ENCODE data around the gene RFNG. TPM values are rescaled to one million over a fixed set of nuclear protein-coding genes. Genes with fewer than 3 reads are reported as not detected.

The RFNG gene
- total RNA-seq, 4 donors from 2014 or later = 36.0 to 49.0 (median 38.3) TPM

DNA sequence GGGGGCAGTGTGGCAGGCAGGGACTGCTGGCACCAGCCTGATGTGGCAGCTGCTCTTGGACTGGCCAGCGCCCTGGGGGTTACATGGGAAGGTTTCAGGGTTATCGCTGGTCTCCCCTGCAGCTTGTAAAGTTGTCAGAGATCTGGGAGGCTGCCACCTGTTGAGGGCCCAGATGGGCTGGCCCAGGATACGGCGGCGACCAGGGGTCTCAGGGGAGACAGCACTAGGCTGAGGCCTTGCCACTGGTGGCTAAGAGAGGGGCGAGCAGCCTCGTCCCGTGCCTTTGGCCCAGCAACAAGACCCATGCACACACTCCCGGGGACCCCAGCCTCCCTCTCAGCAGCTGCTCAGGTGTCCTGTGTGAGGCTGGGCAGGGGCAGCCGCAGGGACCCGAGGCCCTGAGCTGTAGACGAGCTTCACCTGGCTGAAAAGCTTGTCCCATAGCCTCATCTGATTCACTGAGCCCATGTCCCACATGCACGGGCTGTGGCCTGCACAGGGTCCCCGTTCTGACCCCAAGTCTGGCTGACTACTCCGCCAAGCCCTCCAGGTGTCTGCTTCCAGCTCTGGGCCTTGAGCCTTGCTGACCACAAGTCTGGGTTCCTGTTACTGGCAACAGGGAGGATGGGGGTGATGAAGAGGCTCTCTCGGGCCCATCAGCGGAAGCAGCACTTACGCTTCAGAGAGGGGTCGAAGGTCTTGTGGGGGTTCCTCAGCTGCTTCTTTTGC lies 7.8 kb upstream of the RFNG start:
- no peak for DNase-seq
- Histone ChIP-seq H3K27ac (no peak overlapping the region), H3K36me3 (peaks cover 55 to 71% of the 10 kb centered on the region in 2 donors), H3K4me1 (peaks cover 5 to 11% of the 10 kb centered on the region in 2 donors), H3K4me3 (replicated peaks in 1 of 3) (no peak overlapping the region), H3K9me3 (no peaks in the 10 kb centered on the region), H3K27me3 (no peaks in the 10 kb centered on the region)
- no peak for TF ChIP-seq POLR2A (IDR thresholded peaks at IDR 0.05)
- TF ChIP-seq, protein P1, sequence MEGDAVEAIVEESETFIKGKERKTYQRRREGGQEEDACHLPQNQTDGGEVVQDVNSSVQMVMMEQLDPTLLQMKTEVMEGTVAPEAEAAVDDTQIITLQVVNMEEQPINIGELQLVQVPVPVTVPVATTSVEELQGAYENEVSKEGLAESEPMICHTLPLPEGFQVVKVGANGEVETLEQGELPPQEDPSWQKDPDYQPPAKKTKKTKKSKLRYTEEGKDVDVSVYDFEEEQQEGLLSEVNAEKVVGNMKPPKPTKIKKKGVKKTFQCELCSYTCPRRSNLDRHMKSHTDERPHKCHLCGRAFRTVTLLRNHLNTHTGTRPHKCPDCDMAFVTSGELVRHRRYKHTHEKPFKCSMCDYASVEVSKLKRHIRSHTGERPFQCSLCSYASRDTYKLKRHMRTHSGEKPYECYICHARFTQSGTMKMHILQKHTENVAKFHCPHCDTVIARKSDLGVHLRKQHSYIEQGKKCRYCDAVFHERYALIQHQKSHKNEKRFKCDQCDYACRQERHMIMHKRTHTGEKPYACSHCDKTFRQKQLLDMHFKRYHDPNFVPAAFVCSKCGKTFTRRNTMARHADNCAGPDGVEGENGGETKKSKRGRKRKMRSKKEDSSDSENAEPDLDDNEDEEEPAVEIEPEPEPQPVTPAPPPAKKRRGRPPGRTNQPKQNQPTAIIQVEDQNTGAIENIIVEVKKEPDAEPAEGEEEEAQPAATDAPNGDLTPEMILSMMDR (IDR thresholded peaks at IDR 0.05) = no peak
- intact Hi-C loops (cut with DNase I) = no loop called here
- 87 to 100% methylated on average over 4 to 16 of the region's 19 CpGs for WGBS, 2 donors

DNA sequence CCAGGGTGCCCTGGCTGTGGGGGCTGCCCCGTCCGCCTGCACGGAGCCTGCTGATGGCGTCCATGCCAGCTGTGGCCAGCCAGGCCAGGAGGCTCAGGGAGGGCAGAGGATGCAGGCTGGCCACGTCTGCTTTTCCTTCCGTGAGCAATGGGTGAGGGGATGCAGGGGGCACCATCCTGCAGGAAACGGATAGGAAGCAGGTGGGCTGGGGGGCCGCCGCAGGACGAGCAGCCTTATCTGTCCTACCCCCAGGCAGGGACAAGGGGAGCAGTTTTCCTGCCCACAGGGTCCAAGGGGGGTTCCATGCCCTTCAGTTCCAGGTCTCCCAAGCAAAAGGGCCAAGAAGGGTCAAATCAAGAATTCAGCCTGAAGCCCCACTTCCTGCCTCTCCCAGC lies 7.2 kb upstream of the RFNG start:
- Histone ChIP-seq H3K27me3 (no peaks in the 10 kb centered on the region), H3K27ac (no peak overlapping the region), H3K36me3 (peaks cover 59 to 72% of the 10 kb centered on the region in 2 donors), H3K4me3 (replicated peaks in 1 of 3) (no peak overlapping the region), H3K9me3 (no peaks in the 10 kb centered on the region), H3K4me1 (peaks cover 0 to 5% of the 10 kb centered on the region in 2 donors)
- DNase-seq = no peak
- intact Hi-C loops (cut with DNase I) = no loop called here
- WGBS, 2 donors = 81 to 94% methylated on average over 10 of the region's 10 CpGs
- no peak for TF ChIP-seq POLR2A (IDR thresholded peaks at IDR 0.05)
- TF ChIP-seq, protein P1 (IDR thresholded peaks at IDR 0.05) = no peak

DNA sequence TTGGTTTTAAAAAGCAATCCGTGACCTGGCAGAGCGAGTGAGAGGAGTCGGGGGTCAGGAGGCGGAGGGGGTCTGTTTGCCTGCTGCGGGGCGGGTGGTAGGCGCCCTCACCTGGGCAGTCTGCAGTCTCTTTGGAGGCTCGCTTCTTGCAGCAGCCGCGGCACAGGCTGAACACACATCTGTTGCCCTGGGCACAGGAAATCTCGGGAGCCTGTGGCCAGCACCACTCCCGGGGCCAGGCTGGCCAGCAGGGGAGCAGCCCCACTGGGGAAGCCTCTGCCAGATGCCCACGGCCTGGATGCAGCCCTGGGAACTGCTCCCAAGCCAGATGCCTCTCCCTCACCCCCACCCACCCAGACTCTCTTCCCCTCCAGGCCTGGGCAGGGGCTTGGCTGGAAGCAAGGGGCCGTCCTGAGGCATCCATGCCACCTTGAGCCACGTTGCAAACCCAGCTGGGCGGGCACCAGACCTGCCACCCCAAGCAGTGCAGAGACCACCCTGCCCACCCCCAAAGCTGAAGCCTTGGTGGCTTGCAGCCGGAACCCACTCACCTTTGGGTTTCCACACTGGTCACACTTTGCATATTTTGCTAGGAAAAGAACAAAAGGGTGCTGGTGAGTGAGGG lies 6.7 kb upstream of the RFNG start:
- peaks cover 0 to 2% of the 10 kb centered on the region in 2 donors for H3K4me1 ChIP-seq
- H3K4me3 ChIP-seq (replicated peaks in 1 of 3) = no peak overlapping the region
- no peaks in the 10 kb centered on the region for H3K27me3 ChIP-seq
- peaks cover 59 to 67% of the 10 kb centered on the region in 2 donors for H3K36me3 ChIP-seq
- WGBS, 2 donors = 84 to 87% methylated on average over 14 to 17 of the region's 17 CpGs
- DNase-seq = no peak
- TF ChIP-seq, protein P1 (IDR thresholded peaks at IDR 0.05) = no peak
- TF ChIP-seq POLR2A (IDR thresholded peaks at IDR 0.05) = no peak
- H3K27ac ChIP-seq = no peak overlapping the region
- intact Hi-C loops (cut with DNase I) = no loop called here
- no peaks in the 10 kb centered on the region for H3K9me3 ChIP-seq

DNA sequence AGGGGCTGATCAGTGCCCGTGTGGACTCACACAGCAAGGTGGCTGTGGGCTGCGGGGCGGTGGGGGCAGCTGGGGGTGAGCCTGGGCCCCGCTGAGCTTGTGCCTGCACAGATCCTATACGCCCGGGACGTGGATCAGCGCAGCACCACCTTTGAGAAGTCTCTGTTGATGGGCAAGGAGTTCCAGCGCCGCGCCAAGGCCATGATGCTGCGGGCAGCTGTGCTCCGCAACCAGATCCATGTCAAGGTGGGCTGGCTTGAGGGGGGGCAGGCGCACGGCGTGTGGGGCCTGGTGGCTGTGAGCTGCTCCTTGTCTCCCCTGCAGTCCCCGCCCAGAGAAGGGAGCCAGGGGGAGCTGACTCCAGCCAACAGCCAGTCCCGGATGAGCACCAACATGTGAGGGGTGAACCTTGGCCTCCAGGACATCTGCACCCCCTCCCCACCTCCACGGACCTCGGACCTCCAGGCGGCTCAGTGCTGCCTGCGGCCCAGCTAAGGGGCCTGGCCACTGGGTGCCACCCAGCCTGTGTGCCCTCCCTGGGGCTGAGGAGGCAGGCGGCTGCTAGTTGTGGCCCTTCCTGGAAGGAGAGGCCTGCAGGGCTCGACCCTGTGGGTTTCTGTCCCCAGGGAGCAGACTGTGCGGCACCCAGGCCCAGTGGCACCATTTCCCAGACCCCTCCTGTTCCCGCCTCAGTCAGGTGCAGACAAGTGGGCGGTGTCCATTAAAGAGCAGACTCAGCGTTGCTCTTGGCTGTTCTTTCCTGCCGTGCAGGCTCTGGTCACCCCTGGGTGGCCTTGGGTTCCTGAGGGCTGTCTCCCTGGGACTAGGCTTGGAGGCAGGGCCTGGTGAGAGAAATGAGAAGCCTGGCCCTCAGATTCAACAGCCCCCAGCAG lies 5.4 kb upstream of the RFNG start:
- intact Hi-C loops (cut with DNase I) = no loop called here
- Histone ChIP-seq H3K4me1 (peaks cover 10 to 12% of the 10 kb centered on the region in 2 donors), H3K9me3 (no peaks in the 10 kb centered on the region), H3K27ac (no peak overlapping the region), H3K36me3 (peaks cover 58 to 59% of the 10 kb centered on the region in 2 donors), H3K27me3 (no peaks in the 10 kb centered on the region), H3K4me3 (replicated peaks in 1 of 3) (no peak overlapping the region)
- TF ChIP-seq, protein P1 (IDR thresholded peaks at IDR 0.05) = no peak
- no peak for TF ChIP-seq POLR2A (IDR thresholded peaks at IDR 0.05)
- 82 to 90% methylated on average over 16 to 25 of the region's 29 CpGs for WGBS, 2 donors
- no peak for DNase-seq

All from thyroid gland (tissue), 4 donors.